Measurements from ENCODE around the gene SMTN. TPM values are rescaled to one million over a fixed set of nuclear protein-coding genes. Genes with fewer than 3 reads are reported as not detected.

SMTN gene
- total RNA-seq, 5 donors from 2014 or later (not counting 1 experiment from before 2014, with no cell fraction given) = 2.6 to 10.1 (median 3.8) TPM

- Histone ChIP-seq H3K4me3 (ENCODE audit: control insufficient read depth in 1 of 2, extremely low read depth in 1 of 2, low read length in 1 of 2) (no peak overlapping the region), H3K36me3 (ENCODE audit: control insufficient read depth in 2 of 2, extremely low read depth in 1 of 2, insufficient read depth in 1 of 2, low read length in 1 of 2) (no peaks in the 10 kb centered on the region), H3K27me3 (replicated peaks in 1 of 2; ENCODE audit: control insufficient read depth in 2 of 2, extremely low read depth in 1 of 2, insufficient read depth in 2 of 2, low read length in 1 of 2) (peaks cover 0 to 15% of the 10 kb centered on the region in 2 experiments), H3K4me1 (ENCODE audit: control insufficient read depth in 1 of 2, extremely low read depth in 1 of 2, insufficient read depth in 2 of 2, low read length in 2 of 2) (no peaks in the 10 kb centered on the region), H3K9me3 (no peaks in the 10 kb centered on the region), H3K27ac (ENCODE audit: low read length) (no peak overlapping the region)
- Mint-ChIP-seq H3K9me3 (no peaks in the 10 kb centered on the region), H3K27ac (no peak overlapping the region), H3K4me3 (no peak overlapping the region), H3K4me1 (no peaks in the 10 kb centered on the region), H3K27me3 (no peaks in the 10 kb centered on the region), H3K36me3 (no peaks in the 10 kb centered on the region)
- 100% methylated on average over 1 of the region's 3 CpGs for WGBS (ENCODE audit: insufficient coverage)
- ChIA-PET POLR2A (no interaction called here), CTCF (no interaction called here)
- no peak for ATAC-seq (replicated peaks in 1 of 4)
- DNase-seq = no peak
These were observed 43.2 kb downstream of the SMTN start for GRCh38 chr22:31124290-31124689.

- 82% methylated on average over 14 of the region's 14 CpGs for WGBS (ENCODE audit: insufficient coverage)
- POLR2A ChIA-PET = no interaction called here
These were observed 43.8 kb downstream of the SMTN start for GRCh38 chr22:31124811-31125465.

GRCh38 chr22:31125521-31126117 is 44.5 kb downstream of the SMTN start:
- H3K27ac ChIP-seq (ENCODE audit: low read length) = no peak overlapping the region
- ATAC-seq (replicated peaks in 1 of 4) (no peak), DNase-seq (no peak)
- H3K4me1 ChIP-seq (ENCODE audit: control insufficient read depth in 1 of 2, extremely low read depth in 1 of 2, insufficient read depth in 2 of 2, low read length in 2 of 2) = no peaks in the 10 kb centered on the region
- Mint-ChIP-seq H3K27ac (no peak overlapping the region), H3K4me1 (no peaks in the 10 kb centered on the region), H3K4me3 (no peak overlapping the region), H3K27me3 (no peaks in the 10 kb centered on the region), H3K9me3 (no peaks in the 10 kb centered on the region), H3K36me3 (no peaks in the 10 kb centered on the region)
- CTCF ChIA-PET = no interaction called here
- H3K9me3 ChIP-seq = no peaks in the 10 kb centered on the region
- WGBS (ENCODE audit: insufficient coverage) = 73% methylated on average over 9 of the region's 12 CpGs
- H3K27me3 ChIP-seq (replicated peaks in 1 of 2; ENCODE audit: control insufficient read depth in 2 of 2, extremely low read depth in 1 of 2, insufficient read depth in 2 of 2, low read length in 1 of 2) = peaks cover 0 to 15% of the 10 kb centered on the region in 2 experiments
- POLR2A ChIA-PET = no interaction called here
- no peaks in the 10 kb centered on the region for H3K36me3 ChIP-seq (ENCODE audit: control insufficient read depth in 2 of 2, extremely low read depth in 1 of 2, insufficient read depth in 1 of 2, low read length in 1 of 2)
- no peak overlapping the region for H3K4me3 ChIP-seq (ENCODE audit: control insufficient read depth in 1 of 2, extremely low read depth in 1 of 2, low read length in 1 of 2)

More at GRCh38 chr22:31124811-31125465, 43.8 kb downstream of the SMTN start:
- DNase-seq = no peak
- no peaks in the 10 kb centered on the region for H3K36me3 Mint-ChIP-seq
- H3K9me3 Mint-ChIP-seq = no peaks in the 10 kb centered on the region
- H3K36me3 ChIP-seq (ENCODE audit: control insufficient read depth in 2 of 2, extremely low read depth in 1 of 2, insufficient read depth in 1 of 2, low read length in 1 of 2) = no peaks in the 10 kb centered on the region
- no peaks in the 10 kb centered on the region for H3K9me3 ChIP-seq
- H3K4me3 Mint-ChIP-seq = no peak overlapping the region
- no peaks in the 10 kb centered on the region for H3K27me3 Mint-ChIP-seq
- no peak overlapping the region for H3K27ac ChIP-seq (ENCODE audit: low read length)
- CTCF ChIA-PET = no interaction called here
- ATAC-seq (replicated peaks in 1 of 4) = no peak
- H3K27ac Mint-ChIP-seq = no peak overlapping the region
- H3K4me3 ChIP-seq (ENCODE audit: control insufficient read depth in 1 of 2, extremely low read depth in 1 of 2, low read length in 1 of 2) = no peak overlapping the region
- H3K4me1 Mint-ChIP-seq = no peaks in the 10 kb centered on the region
- H3K27me3 ChIP-seq (replicated peaks in 1 of 2; ENCODE audit: control insufficient read depth in 2 of 2, extremely low read depth in 1 of 2, insufficient read depth in 2 of 2, low read length in 1 of 2) = peaks cover 0 to 15% of the 10 kb centered on the region in 2 experiments
- no peaks in the 10 kb centered on the region for H3K4me1 ChIP-seq (ENCODE audit: control insufficient read depth in 1 of 2, extremely low read depth in 1 of 2, insufficient read depth in 2 of 2, low read length in 2 of 2)

GRCh38 chr22:31126128-31126868 is 45.2 kb downstream of the SMTN start:
- no peak for DNase-seq
- Mint-ChIP-seq H3K27me3 (no peaks in the 10 kb centered on the region), H3K4me1 (no peaks in the 10 kb centered on the region), H3K4me3 (no peak overlapping the region), H3K36me3 (no peaks in the 10 kb centered on the region), H3K27ac (no peak overlapping the region), H3K9me3 (no peaks in the 10 kb centered on the region)
- Histone ChIP-seq H3K27ac (ENCODE audit: low read length) (no peak overlapping the region), H3K9me3 (no peaks in the 10 kb centered on the region), H3K4me1 (ENCODE audit: control insufficient read depth in 1 of 2, extremely low read depth in 1 of 2, insufficient read depth in 2 of 2, low read length in 2 of 2) (no peaks in the 10 kb centered on the region), H3K27me3 (replicated peaks in 1 of 2; ENCODE audit: control insufficient read depth in 2 of 2, extremely low read depth in 1 of 2, insufficient read depth in 2 of 2, low read length in 1 of 2) (peaks cover 0 to 15% of the 10 kb centered on the region in 2 experiments), H3K4me3 (ENCODE audit: control insufficient read depth in 1 of 2, extremely low read depth in 1 of 2, low read length in 1 of 2) (no peak overlapping the region), H3K36me3 (ENCODE audit: control insufficient read depth in 2 of 2, extremely low read depth in 1 of 2, insufficient read depth in 1 of 2, low read length in 1 of 2) (no peaks in the 10 kb centered on the region)
- WGBS (ENCODE audit: insufficient coverage) = 89% methylated on average over 19 of the region's 22 CpGs
- ChIA-PET POLR2A (no interaction called here), CTCF (no interaction called here)
- ATAC-seq (replicated peaks in 1 of 4) = no peak

- Histone ChIP-seq H3K27me3 (replicated peaks in 1 of 2; ENCODE audit: control insufficient read depth in 2 of 2, extremely low read depth in 1 of 2, insufficient read depth in 2 of 2, low read length in 1 of 2) (peaks cover 0 to 15% of the 10 kb centered on the region in 2 experiments), H3K4me1 (ENCODE audit: control insufficient read depth in 1 of 2, extremely low read depth in 1 of 2, insufficient read depth in 2 of 2, low read length in 2 of 2) (no peaks in the 10 kb centered on the region), H3K36me3 (ENCODE audit: control insufficient read depth in 2 of 2, extremely low read depth in 1 of 2, insufficient read depth in 1 of 2, low read length in 1 of 2) (no peaks in the 10 kb centered on the region), H3K4me3 (ENCODE audit: control insufficient read depth in 1 of 2, extremely low read depth in 1 of 2, low read length in 1 of 2) (no peak overlapping the region), H3K27ac (ENCODE audit: low read length) (no peak overlapping the region), H3K9me3 (no peaks in the 10 kb centered on the region)
- WGBS (ENCODE audit: insufficient coverage) = 83% methylated on average over 10 of the region's 13 CpGs
- DNase-seq = no peak
- H3K27ac Mint-ChIP-seq = no peak overlapping the region
- CTCF ChIA-PET = no interaction called here
- no peaks in the 10 kb centered on the region for H3K36me3 Mint-ChIP-seq
- no peak for ATAC-seq (replicated peaks in 1 of 4)
- H3K4me1 Mint-ChIP-seq = no peaks in the 10 kb centered on the region
- H3K4me3 Mint-ChIP-seq = no peak overlapping the region
- H3K9me3 Mint-ChIP-seq = no peaks in the 10 kb centered on the region
- no peaks in the 10 kb centered on the region for H3K27me3 Mint-ChIP-seq
- POLR2A ChIA-PET = no interaction called here
These were observed 45.7 kb downstream of the SMTN start for GRCh38 chr22:31126869-31127175.

GRCh38 chr22:31127181-31127772 is 46.2 kb downstream of the SMTN start:
- Histone ChIP-seq H3K4me1 (ENCODE audit: control insufficient read depth in 1 of 2, extremely low read depth in 1 of 2, insufficient read depth in 2 of 2, low read length in 2 of 2) (no peaks in the 10 kb centered on the region), H3K36me3 (ENCODE audit: control insufficient read depth in 2 of 2, extremely low read depth in 1 of 2, insufficient read depth in 1 of 2, low read length in 1 of 2) (no peaks in the 10 kb centered on the region), H3K27me3 (replicated peaks in 1 of 2; ENCODE audit: control insufficient read depth in 2 of 2, extremely low read depth in 1 of 2, insufficient read depth in 2 of 2, low read length in 1 of 2) (peaks cover 0 to 15% of the 10 kb centered on the region in 2 experiments), H3K27ac (ENCODE audit: low read length) (no peak overlapping the region), H3K9me3 (no peaks in the 10 kb centered on the region), H3K4me3 (ENCODE audit: control insufficient read depth in 1 of 2, extremely low read depth in 1 of 2, low read length in 1 of 2) (no peak overlapping the region)
- ChIA-PET CTCF (interaction anchor here (0.6 to 1.0 kb wide), 2 partner anchors 107 to 191 kb away, joined by 3 to 4 read pairs; no protein-coding TSS in a partner anchor), POLR2A (interaction anchor here in 1 of 2 donors (0.6 kb wide), 1 partner anchor 15 kb away, joined by 3 read pairs; no protein-coding TSS in a partner anchor)
- Mint-ChIP-seq H3K4me1 (no peaks in the 10 kb centered on the region), H3K36me3 (no peaks in the 10 kb centered on the region), H3K27ac (no peak overlapping the region), H3K9me3 (no peaks in the 10 kb centered on the region), H3K27me3 (no peaks in the 10 kb centered on the region), H3K4me3 (no peak overlapping the region)
- DNase-seq (no peak), ATAC-seq (replicated peaks in 1 of 4) (no peak)
- WGBS (ENCODE audit: insufficient coverage) = 51% methylated on average over 6 of the region's 19 CpGs

Data from T-cell (primary cell).